COLO668 (cell line): Measurements from ENCODE around the gene LCE3A.
"Not testable (repeated sequence)": the region's sequence is repeated elsewhere in the genome, so short reads cannot be mapped to it uniquely, and the experiment has no call there.

Experiments
- DNase-seq: peaks from one replicate; lab custom pipeline; 2025; ENCODE audit not compliant: unreplicated experiment; lab: John Stamatoyannopoulos, UW

LCE3A gene

GRCh38 chr1:152622803-152623202, at the start of gene LCE3A:
TSS of gene LCE3A (minus strand) at chr1:152623103. CDS start at chr1:152623103, 0 bp downstream.
- no peak for DNase-seq

- DNase-seq, result no peak
Measured at GRCh38 chr1:152667648-152668047, 44.7 kb upstream of the LCE3A start.

DNA sequence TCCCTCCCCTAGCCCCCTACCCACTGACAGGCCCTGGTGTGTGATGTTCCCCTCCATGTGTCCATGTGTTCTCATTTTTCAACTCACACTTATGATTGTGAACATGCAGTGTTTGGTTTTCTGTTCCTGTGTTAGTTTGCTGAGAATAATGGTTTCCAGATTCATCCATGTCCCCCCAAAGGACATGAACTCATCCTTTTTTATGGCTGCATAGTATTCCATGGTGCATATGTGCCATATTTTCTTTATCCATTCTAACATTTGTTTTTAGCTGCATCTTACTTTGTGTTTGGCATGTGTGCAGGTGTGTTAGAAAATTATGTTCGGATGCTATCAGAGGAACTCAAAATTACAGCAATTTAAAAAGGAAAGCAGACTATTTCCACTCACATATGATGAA, 43.3 kb upstream of the LCE3A start:
- DNase-seq, result not testable (repeated sequence)

GRCh38 chr1:152663098-152663497, 40.2 kb upstream of the LCE3A start, which contains the start of gene LCE2D:
TSS of gene LCE2D (plus strand) at chr1:152663380. CDS start at chr1:152664106, 726 bp downstream.
- no peak for DNase-seq

DNA sequence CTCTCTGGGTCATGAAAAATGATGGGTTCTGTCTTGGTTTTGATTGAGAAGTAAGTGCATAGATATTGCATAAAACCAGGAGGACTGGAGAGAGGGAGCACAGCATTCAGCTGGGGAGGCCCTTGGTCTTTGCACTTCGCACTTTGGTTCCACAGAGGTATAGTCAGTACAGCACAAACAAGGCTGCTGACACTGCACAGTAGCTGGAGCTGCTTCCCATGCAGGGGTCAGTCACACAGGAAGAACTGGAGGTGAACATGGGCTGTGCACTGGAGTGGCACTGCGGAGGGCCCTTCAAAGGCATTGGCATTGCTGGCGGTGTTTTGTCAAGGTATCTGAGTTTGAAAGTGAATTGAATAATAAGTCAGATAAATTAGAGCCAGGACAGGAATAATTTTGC, 35.7 kb upstream of the LCE3A start:
- DNase-seq, result no peak

- no peak for DNase-seq
Measured at GRCh38 chr1:152657677-152658076, 34.8 kb upstream of the LCE3A start.

DNA sequence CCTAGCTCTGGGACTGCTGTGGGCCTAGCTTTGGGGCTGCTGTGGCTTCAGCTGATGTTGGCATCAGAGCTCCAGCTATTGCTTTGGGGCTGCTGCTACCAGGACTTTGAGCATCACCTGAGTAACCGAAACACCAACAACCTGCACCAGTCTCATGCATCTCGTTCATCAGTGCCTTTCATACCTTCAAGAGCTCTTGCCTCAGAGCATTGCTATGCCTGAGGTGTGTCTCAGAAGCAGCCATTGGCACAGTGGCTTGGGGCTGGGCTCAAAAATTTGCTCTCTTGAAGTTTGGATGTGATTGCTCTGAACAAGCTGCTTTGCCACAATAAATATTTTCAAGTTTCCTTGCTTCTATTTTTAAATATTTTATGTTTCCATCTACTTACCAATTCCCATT, 33.6 kb upstream of the LCE3A start:
- DNase-seq, result no peak

GRCh38 chr1:152654110-152654509, 31.2 kb upstream of the LCE3A start:
- DNase-seq, result peak; percentile 41

- DNase-seq, result no peak
Measured at GRCh38 chr1:152646656-152647055, 23.8 kb upstream of the LCE3A start.

DNA sequence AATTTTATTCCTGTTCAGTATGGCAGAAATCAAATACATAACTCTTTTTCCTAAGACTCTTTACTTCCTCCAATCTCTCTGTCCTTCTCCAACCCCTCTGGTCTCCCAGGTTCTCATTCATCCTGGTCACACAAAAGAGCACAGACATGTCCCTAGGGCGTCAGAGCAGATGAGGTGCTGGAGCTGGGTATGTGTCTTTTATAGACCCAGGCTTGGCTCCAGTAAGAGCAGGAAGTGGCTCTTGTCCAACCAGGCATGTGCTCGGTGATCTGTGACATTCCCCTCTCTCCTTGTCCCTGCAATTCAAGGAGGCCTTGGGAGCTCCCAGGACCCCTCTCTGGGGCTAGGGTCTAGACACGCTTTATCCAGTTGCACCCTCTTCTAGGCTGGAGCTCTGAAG, 22.2 kb upstream of the LCE3A start:
- no peak for DNase-seq

DNA sequence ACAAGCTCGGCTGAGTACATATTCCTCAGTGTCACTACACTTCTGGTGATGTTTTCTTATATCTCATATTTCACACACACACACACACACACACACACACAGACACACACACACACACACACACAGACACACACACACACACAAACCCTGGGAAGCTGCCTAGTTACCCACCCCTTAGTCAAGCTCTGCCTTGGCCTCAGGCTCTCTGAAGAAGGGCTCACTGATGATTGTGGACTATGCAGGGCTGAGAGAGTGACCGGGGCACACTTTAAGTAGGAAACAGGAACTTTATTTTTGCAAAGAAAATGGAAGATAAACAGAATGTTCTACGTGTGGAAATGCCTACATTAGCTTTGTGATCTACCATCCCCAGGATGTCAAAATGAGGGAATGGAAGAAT, 21.0 kb upstream of the LCE3A start:
- DNase-seq, result no peak

GRCh38 chr1:152640351-152640750, 17.4 kb upstream of the LCE3A start:
- no peak for DNase-seq

DNA sequence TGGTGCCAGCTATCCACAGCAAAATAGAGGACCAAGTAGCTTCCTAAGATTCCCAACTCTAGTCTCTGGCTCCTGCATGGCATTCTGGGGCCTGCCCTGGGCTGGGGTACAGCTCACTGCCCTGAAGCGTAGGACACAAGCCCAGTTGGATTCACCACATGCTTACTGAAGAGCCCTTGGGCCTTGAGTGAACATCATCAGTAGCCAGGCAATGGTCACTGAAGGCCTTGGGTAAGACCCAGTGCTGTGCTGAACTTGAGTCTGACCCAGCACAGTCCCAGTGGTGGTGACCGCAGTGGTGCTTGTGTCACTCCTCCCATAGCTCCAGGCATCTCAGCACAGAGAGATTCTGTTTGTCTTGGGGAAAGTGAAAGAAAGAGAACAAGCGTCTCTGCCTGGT, 7.7 kb upstream of the LCE3A start:
- DNase-seq, result no peak

DNA sequence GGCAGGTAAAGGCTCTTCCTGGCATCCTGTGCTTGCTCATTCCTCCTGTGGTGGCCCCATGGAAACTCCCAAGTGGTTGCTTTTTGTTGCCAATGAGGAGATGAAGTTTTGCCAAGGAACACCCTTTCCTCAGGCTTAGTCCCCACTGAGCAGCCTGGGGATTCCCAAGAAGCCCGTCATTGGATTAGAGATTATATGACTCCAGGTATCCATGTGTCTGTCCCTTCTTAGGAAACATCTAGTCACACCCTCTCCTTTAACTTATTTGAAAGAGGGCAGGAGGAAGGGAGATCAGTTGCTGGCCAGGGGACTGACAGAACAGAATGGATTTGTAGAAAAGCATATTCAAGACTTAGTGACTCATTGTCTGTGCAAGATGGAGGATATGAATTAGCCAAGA, 3.8 kb upstream of the LCE3A start:
- no peak for DNase-seq

DNA sequence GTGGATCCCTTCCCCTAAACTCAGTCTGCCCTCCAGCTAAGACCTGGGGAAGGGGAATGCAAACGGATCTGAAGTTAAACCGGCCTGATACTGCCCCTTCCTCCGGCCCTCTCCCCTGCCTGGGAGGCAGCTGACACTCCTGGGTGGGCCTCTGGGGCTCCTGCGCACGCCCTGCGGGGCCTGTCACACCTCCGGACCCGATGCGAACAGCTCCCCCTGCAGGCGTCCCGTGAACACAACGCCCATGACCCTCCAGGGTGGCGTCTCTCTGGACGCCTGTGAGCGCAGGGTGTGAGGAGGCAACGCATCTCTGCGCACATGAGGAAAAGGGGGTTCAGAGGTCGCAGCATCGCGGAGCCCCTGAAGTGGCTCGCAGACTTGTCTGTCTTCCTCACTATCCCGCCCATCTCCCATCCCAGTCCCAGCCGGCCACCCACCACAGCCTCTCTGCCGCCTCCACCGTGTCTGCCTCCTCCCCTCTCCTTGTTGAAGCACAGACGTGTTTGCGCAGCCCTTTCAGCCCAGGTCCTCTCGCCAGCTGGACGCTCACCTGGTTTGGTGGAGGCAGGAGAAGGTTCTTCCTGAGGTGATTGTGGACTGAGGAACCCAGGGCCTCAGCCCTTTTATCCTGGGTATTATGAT, 421 bp upstream of the LCE3A start:
- DNase-seq, result peak; percentile 5

GRCh38 chr1:152621993-152622392, 910 bp downstream of the LCE3A start:
- DNase-seq, result no peak

DNA sequence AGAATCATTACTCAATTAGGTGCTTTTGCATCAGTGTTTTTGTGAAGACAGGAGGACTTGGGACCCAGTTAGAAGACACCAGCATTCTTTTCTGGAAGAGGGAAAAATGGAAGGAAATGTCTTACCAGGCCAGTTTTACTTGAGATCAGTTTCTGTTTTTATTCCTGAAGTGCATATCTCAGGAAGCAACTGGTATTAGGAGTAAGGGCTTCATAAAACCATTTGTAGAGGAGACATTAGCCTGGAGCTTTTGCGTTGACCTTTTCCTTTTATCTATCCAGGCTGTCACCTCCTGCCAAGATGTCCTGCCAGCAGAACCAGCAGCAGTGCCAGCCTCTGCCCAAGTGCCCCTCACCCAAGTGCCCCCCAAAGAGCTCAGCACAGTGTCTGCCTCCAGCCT, 9.4 kb downstream of the LCE3A start, which contains the start of gene LCE3B:
Gene LCE3B, plus strand, starts transcription at position 301 of the 400 bp plus-strand sequence. Its CDS starts 0 bp downstream, at position 301.
- DNase-seq, result no peak

DNA sequence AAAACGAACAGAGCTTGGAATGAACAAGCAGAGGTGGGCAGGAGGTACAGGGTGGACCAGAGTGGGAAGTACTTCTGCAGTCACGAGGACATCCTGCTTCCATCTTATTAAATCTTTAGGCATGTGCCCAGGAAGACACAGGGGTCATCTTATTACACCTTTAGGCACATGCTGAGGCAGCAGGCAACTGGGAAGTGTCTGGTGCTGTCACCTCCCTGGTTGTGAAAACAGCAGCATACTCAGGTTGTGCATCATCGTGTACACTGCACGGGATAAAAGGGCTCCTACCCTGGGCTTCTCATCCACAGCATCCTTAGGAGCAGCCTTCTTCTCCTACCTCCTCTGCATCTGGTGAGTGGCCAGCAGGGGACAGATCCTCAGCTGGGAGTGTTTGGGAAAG, 23.0 kb downstream of the LCE3A start, which contains the start of gene LCE3C:
Gene LCE3C, plus strand, starts transcription at position 301 of the 400 bp plus-strand sequence. CDS start 498 bp downstream, outside the sequence.
- no peak for DNase-seq

GRCh38 chr1:152596986-152597385, 25.9 kb downstream of the LCE3A start:
- DNase-seq, result no peak

GRCh38 chr1:152585586-152585985, 37.3 kb downstream of the LCE3A start:
- no peak for DNase-seq

GRCh38 chr1:152582647-152583046, 40.3 kb downstream of the LCE3A start:
- DNase-seq, result no peak

DNA sequence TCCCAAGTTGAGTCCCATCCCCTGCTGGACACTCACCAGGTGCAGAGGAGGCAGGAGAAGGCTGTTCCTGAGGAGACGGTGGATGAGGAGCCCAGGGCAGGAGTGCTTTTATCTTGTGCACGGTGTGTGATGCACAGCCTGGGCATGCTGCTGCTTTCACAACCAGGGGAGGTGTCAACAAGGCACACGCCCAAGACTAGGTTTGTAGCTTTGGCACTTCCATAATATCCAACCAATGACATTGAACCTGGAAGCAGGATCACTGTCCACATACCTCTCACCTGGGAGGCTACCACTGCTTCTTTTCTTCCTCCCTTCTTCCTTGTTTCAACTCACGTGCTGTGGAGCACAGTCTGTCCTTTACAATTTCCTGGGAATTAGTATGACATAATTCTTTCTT, 42.5 kb downstream of the LCE3A start, which contains the start of gene LCE3D:
Gene LCE3D, minus strand, starts transcription at position 84 of the 400 bp plus-strand sequence. CDS start 580 bp downstream, outside the sequence.
- DNase-seq, result no peak

DNA sequence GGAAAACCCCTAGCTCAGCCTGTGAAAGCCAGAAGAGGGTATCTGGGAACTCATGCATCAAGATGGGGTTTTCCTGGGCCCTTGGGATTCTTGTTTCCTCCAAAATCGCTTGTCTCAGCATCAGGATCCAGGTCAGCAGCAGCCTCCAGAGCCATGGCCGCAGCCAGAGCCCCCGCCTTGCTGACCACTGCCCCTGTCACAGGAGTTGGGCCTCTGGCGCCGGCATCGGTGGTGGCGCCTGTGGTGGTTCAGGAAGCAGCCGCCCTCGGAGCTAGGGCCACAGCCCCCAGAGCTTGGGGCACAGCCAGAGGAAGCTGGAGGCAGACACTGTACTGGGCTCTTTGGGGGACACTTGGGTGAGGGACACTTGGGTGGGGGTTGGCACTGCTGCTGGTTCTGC, 43.4 kb downstream of the LCE3A start:
- not testable (repeated sequence) for DNase-seq
